ENCODE data around the gene CPE. TPM values are rescaled to one million over a fixed set of nuclear protein-coding genes. Genes with fewer than 3 reads are reported as not detected.

Gene CPE
- total and polyA plus RNA-seq, 2 of the 4 experiments (the other 2 are of a cell fraction) = 3.6 to 13.5 TPM

- no peak for ATAC-seq (ENCODE audit: low read depth)
- TF ChIP-seq, protein P1, sequence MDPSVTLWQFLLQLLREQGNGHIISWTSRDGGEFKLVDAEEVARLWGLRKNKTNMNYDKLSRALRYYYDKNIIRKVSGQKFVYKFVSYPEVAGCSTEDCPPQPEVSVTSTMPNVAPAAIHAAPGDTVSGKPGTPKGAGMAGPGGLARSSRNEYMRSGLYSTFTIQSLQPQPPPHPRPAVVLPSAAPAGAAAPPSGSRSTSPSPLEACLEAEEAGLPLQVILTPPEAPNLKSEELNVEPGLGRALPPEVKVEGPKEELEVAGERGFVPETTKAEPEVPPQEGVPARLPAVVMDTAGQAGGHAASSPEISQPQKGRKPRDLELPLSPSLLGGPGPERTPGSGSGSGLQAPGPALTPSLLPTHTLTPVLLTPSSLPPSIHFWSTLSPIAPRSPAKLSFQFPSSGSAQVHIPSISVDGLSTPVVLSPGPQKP (IDR thresholded peaks at IDR 0.05; ENCODE audit: borderline replicate concordance, low read depth, low read length) = no peak
- TF ChIP-seq BHLHE40 (IDR thresholded peaks at IDR 0.05; ENCODE audit: low read depth, low read length) (no peak), RFX5 (IDR thresholded peaks at IDR 0.05; ENCODE audit: low read depth, low read length) (no peak), NFE2L2 (IDR thresholded peaks at IDR 0.05; ENCODE audit: low read depth, low read length) (no peak), RAD21 (IDR thresholded peaks at IDR 0.05; ENCODE audit: low read length) (no peak), CHD1 (IDR thresholded peaks at IDR 0.05; ENCODE audit: low read depth, low read length) (no peak), POLR2A (IDR thresholded peaks at IDR 0.05; ENCODE audit: low read depth, low read length) (no peak), MAFK (IDR thresholded peaks at IDR 0.05; ENCODE audit: low read depth, low read length) (no peak), FOS (IDR thresholded peaks at IDR 0.05; ENCODE audit: low read depth, low read length) (no peak)
- TF ChIP-seq, protein P2, sequence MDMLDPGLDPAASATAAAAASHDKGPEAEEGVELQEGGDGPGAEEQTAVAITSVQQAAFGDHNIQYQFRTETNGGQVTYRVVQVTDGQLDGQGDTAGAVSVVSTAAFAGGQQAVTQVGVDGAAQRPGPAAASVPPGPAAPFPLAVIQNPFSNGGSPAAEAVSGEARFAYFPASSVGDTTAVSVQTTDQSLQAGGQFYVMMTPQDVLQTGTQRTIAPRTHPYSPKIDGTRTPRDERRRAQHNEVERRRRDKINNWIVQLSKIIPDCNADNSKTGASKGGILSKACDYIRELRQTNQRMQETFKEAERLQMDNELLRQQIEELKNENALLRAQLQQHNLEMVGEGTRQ (IDR thresholded peaks at IDR 0.05; ENCODE audit: low read depth, low read length) = no peak
- Histone ChIP-seq H3K4me1 (ENCODE audit: control insufficient read depth, insufficient read depth, low read length) (no peaks in the 10 kb centered on the region), H2AK9ac (replicated peaks; ENCODE audit: low read depth, low read length, poor library complexity) (no peak overlapping the region), H3K4ac (ENCODE audit: low read depth, low read length) (no peak overlapping the region), H4K20me1 (ENCODE audit: insufficient read depth, low read length) (no peaks in the 10 kb centered on the region), H2BK5ac (ENCODE audit: low read depth, low read length, poor library complexity, severe bottlenecking) (no peak overlapping the region), H3K9ac (ENCODE audit: low read depth, low read length) (no peak overlapping the region), H4K91ac (ENCODE audit: insufficient read depth, low read depth, low read length) (no peak overlapping the region), H3K79me1 (ENCODE audit: low read depth in 1 of 2, low read length in 2 of 2) (no peaks in the 10 kb centered on the region), H3K23ac (ENCODE audit: low read depth, low read length) (no peak overlapping the region), H2BK15ac (ENCODE audit: low read depth, low read length) (no peak overlapping the region), H2AFZ (replicated peaks; ENCODE audit: low read length, poor library complexity) (no peak overlapping the region), H3K56ac (ENCODE audit: extremely low read depth, insufficient read depth, low read length) (no peak overlapping the region), H3K9me1 (ENCODE audit: insufficient read depth, low read length) (no peaks in the 10 kb centered on the region), H3K9me3 (ENCODE audit: control insufficient read depth, insufficient read depth, low read length) (no peaks in the 10 kb centered on the region), H3K27ac (ENCODE audit: insufficient read depth, low read length) (no peak overlapping the region), H2BK120ac (ENCODE audit: low read depth, low read length) (no peak overlapping the region), H3K4me3 (ENCODE audit: insufficient read depth, low read depth, low read length) (no peak overlapping the region), H3K14ac (replicated peaks; ENCODE audit: low read depth, low read length) (no peak overlapping the region), H3K36me3 (ENCODE audit: control insufficient read depth, insufficient read depth, low read length) (no peaks in the 10 kb centered on the region), H3K4me2 (ENCODE audit: low read depth, low read length) (no peak overlapping the region), H2AK5ac (ENCODE audit: low read depth, low read length) (no peak overlapping the region), H3K27me3 (ENCODE audit: control insufficient read depth, insufficient read depth, low read length) (peaks cover 6% of the 10 kb centered on the region), H2BK20ac (ENCODE audit: low read depth, low read length) (no peak overlapping the region), H3K18ac (ENCODE audit: low read depth, low read length) (no peak overlapping the region), H4K8ac (ENCODE audit: low read depth in 2 of 2, low read length in 2 of 2) (no peak overlapping the region), H4K5ac (ENCODE audit: low read depth, low read length) (no peak overlapping the region)
- CTCF ChIA-PET = interaction anchor here (0.6 kb wide), 1 partner anchor 50 kb away, joined by 3 read pairs; no protein-coding TSS in a partner anchor
- POLR2A ChIA-PET (ENCODE audit: unreplicated experiment) = no interaction called here
- in situ Hi-C loops (cut with MboI; ENCODE audit: low sequenced_read_pairs) = loop anchor here (5.0 to 10.0 kb wide), 2 partner anchors 103 to 225 kb away; no protein-coding TSS in a partner anchor
- no peak for DNase-seq
- dilution Hi-C loops (cut with HindIII; ENCODE audit: low sequenced_read_pairs, unreplicated experiment) = no loop called here
- WGBS, 2 experiments (ENCODE audit: extremely low coverage in 2 of 2, insufficient read length in 1 of 2) = no CpG with 5 or more reads among the region's 2 CpGs
- BruUV-seq (replicated peaks) = no TSS peak
- intact Hi-C loops (cut with micrococcal nuclease) = no loop called here
Measured at GRCh38 chr4:165359506-165359905, 19.3 kb upstream of the CPE start.
